GM12878 (cell line): ENCODE measurements around the gene PLXNA2. TPM values are rescaled to one million over a fixed set of nuclear protein-coding genes. Genes with fewer than 3 reads are reported as not detected.

ENCODE experiments used
- CEBPB ChIP-seq, 2 experiments: fragments of 150-350 bp in 1 of 2; IDR thresholded peaks; 2 replicates each; pipeline ENCODE4 v1.6.1; 2012 to 2014; ENCODE audit warnings: low read depth in 2 of 2, low read length in 2 of 2, borderline replicate concordance in 1 of 2, inconsistent platforms in 1 of 2
- HDAC2 ChIP-seq: fragments of 200-600 bp; sonication (generic); IDR thresholded peaks from 2 replicates; pipeline ENCODE4 v1.6.1; 2017
- SP1 ChIP-seq: IDR thresholded peaks from one replicate; pipeline ENCODE4 v1.6.1; 2011; ENCODE audit warnings: low read depth, low read length
- SRF ChIP-seq, 2 experiments: IDR thresholded peaks; 2 replicates each; pipeline ENCODE4 v1.6.1; 2011; ENCODE audit warnings: low read depth in 2 of 2, low read length in 2 of 2, mild to moderate bottlenecking in 1 of 2, moderate library complexity in 1 of 2
- TBL1XR1 ChIP-seq: IDR thresholded peaks from 2 replicates; pipeline ENCODE4 v1.6.1; 2012; ENCODE audit warnings: low read depth, low read length, improper control_type of control experiment
- polyA plus RNA-seq, 11 experiments: library from polyadenylated mRNA; depleted of rRNA in 4 of 11; unstranded in 6 of 11; stranded (reverse) in 5 of 11; fragments of >200 nt; fragmentation: Nextera tagmentation in 4 of 11; fragmentation: Illumina TruSeq in 1 of 11; extraction: Ambion mirVana in 4 of 11; extraction: Trizol in 1 of 11; gene quantifications; 1 replicate in 1 of 11; 2 replicates in 10 of 11; pipeline versions ENCODE4 v1.2.1 to v1.2.3, GENCODE V29; 2011 to 2016; ENCODE audit warnings: inconsistent platforms in 2 of 11, missing spikeins in 2 of 11, low read depth in 1 of 11
- total RNA-seq, 4 experiments: library from RNA; depleted of rRNA in 3 of 4; stranded (reverse); fragments of >200 nt in 3 of 4; fragmentation: Illumina TruSeq in 1 of 4; extraction: Trizol in 1 of 4; gene quantifications; 2 replicates each; pipeline versions ENCODE4 v1.2.1 to v1.2.3, GENCODE V29; 2013 to 2021
- TF ChIP-seq, protein P1 (sequence below): fragments of 450-650 bp; IDR thresholded peaks from 2 replicates; pipeline ENCODE4 v1.6.1; 2016; ENCODE audit warnings: mild to moderate bottlenecking, moderate library complexity, borderline replicate concordance
- TF ChIP-seq, protein P2 (sequence below): IDR thresholded peaks from 2 replicates; pipeline ENCODE4 v1.6.1; 2012; ENCODE audit warnings: low read length, inconsistent platforms
- TF ChIP-seq, protein P3 (sequence below): fragments of 450-650 bp; IDR thresholded peaks from 2 replicates; pipeline ENCODE4 v1.6.1; 2017; ENCODE audit warnings: mild to moderate bottlenecking
- TF ChIP-seq, protein P4 (sequence below): fragments of 450-650 bp; IDR thresholded peaks from 2 replicates; pipeline ENCODE4 v1.6.1; 2018; ENCODE audit warnings: mild to moderate bottlenecking, low read depth, moderate library complexity; ENCODE audit not compliant: partially characterized antibody

Gene PLXNA2
- total and polyA plus RNA-seq, 10 of the 15 experiments (the other 5 are each of a cell fraction or from before 2014, with no cell fraction given), result under 0.01 to 0.08 (median 0.07) TPM; not detected in 4

DNA sequence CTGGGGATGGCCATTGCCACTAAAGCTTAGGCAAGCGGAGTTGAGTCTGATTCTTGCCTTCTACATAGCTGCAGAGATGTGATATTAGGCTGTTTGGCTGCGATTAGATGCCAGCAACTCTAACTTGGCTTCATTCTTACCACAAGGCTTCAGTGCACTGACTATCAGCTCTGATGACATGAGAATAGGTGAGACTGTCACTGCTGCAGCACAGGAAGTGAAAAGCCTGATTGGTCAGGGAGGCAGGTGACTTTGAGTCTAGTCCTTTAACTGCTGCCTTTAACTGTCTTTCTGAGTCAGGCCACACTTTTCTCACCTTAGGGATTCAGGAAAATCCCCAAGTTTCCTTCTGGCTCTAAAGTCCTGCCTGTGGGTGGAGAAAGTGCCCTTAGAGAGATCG, 14.1 kb upstream of the PLXNA2 start (continued):
- TF ChIP-seq, protein P1, sequence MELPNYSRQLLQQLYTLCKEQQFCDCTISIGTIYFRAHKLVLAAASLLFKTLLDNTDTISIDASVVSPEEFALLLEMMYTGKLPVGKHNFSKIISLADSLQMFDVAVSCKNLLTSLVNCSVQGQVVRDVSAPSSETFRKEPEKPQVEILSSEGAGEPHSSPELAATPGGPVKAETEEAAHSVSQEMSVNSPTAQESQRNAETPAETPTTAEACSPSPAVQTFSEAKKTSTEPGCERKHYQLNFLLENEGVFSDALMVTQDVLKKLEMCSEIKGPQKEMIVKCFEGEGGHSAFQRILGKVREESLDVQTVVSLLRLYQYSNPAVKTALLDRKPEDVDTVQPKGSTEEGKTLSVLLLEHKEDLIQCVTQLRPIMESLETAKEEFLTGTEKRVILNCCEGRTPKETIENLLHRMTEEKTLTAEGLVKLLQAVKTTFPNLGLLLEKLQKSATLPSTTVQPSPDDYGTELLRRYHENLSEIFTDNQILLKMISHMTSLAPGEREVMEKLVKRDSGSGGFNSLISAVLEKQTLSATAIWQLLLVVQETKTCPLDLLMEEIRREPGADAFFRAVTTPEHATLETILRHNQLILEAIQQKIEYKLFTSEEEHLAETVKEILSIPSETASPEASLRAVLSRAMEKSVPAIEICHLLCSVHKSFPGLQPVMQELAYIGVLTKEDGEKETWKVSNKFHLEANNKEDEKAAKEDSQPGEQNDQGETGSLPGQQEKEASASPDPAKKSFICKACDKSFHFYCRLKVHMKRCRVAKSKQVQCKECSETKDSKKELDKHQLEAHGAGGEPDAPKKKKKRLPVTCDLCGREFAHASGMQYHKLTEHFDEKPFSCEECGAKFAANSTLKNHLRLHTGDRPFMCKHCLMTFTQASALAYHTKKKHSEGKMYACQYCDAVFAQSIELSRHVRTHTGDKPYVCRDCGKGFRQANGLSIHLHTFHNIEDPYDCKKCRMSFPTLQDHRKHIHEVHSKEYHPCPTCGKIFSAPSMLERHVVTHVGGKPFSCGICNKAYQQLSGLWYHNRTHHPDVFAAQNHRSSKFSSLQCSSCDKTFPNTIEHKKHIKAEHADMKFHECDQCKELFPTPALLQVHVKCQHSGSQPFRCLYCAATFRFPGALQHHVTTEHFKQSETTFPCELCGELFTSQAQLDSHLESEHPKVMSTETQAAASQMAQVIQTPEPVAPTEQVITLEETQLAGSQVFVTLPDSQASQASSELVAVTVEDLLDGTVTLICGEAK, result no peak
- TF ChIP-seq SP1, result no peak
- TF ChIP-seq CEBPB (IDR thresholded peaks at IDR 0.05; ENCODE audit: borderline replicate concordance in 1 of 2, low read depth in 2 of 2, low read length in 2 of 2), result no peak
- TF ChIP-seq, protein P2, sequence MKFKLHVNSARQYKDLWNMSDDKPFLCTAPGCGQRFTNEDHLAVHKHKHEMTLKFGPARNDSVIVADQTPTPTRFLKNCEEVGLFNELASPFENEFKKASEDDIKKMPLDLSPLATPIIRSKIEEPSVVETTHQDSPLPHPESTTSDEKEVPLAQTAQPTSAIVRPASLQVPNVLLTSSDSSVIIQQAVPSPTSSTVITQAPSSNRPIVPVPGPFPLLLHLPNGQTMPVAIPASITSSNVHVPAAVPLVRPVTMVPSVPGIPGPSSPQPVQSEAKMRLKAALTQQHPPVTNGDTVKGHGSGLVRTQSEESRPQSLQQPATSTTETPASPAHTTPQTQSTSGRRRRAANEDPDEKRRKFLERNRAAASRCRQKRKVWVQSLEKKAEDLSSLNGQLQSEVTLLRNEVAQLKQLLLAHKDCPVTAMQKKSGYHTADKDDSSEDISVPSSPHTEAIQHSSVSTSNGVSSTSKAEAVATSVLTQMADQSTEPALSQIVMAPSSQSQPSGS, result no peak
- TF ChIP-seq, protein P3, sequence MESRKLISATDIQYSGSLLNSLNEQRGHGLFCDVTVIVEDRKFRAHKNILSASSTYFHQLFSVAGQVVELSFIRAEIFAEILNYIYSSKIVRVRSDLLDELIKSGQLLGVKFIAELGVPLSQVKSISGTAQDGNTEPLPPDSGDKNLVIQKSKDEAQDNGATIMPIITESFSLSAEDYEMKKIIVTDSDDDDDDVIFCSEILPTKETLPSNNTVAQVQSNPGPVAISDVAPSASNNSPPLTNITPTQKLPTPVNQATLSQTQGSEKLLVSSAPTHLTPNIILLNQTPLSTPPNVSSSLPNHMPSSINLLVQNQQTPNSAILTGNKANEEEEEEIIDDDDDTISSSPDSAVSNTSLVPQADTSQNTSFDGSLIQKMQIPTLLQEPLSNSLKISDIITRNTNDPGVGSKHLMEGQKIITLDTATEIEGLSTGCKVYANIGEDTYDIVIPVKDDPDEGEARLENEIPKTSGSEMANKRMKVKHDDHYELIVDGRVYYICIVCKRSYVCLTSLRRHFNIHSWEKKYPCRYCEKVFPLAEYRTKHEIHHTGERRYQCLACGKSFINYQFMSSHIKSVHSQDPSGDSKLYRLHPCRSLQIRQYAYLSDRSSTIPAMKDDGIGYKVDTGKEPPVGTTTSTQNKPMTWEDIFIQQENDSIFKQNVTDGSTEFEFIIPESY, result no peak
- TF ChIP-seq TBL1XR1, result no peak
- no peak for TF ChIP-seq HDAC2
- TF ChIP-seq, protein P4, sequence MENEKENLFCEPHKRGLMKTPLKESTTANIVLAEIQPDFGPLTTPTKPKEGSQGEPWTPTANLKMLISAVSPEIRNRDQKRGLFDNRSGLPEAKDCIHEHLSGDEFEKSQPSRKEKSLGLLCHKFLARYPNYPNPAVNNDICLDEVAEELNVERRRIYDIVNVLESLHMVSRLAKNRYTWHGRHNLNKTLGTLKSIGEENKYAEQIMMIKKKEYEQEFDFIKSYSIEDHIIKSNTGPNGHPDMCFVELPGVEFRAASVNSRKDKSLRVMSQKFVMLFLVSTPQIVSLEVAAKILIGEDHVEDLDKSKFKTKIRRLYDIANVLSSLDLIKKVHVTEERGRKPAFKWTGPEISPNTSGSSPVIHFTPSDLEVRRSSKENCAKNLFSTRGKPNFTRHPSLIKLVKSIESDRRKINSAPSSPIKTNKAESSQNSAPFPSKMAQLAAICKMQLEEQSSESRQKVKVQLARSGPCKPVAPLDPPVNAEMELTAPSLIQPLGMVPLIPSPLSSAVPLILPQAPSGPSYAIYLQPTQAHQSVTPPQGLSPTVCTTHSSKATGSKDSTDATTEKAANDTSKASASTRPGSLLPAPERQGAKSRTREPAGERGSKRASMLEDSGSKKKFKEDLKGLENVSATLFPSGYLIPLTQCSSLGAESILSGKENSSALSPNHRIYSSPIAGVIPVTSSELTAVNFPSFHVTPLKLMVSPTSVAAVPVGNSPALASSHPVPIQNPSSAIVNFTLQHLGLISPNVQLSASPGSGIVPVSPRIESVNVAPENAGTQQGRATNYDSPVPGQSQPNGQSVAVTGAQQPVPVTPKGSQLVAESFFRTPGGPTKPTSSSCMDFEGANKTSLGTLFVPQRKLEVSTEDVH, result no peak
- TF ChIP-seq SRF (IDR thresholded peaks at IDR 0.05; ENCODE audit: low read depth in 2 of 2, low read length in 2 of 2), result no peak
